SK-N-SH treated with all-trans-retinoic acid at 6 μM for 48 hours (cell line): ENCODE results near the gene ADCK1.
"Not testable (repeated sequence)": the region's sequence is repeated elsewhere in the genome, so short reads cannot be mapped to it uniquely, and the experiment has no call there.

Source experiments
- ATAC-seq: fragments of 200-7000 bp; cut with Tn5 transposase; 3 replicates; pipeline ENCODE4 v1.9.1; 2020; ENCODE audit warnings: mild to moderate bottlenecking, moderate library complexity
- ARNTL ChIP-seq: fragments of 450-650 bp; formaldehyde crosslinking; IDR thresholded peaks from 2 replicates; pipeline ENCODE4 v1.5.0; 2020; ENCODE audit warnings: low read depth, mild to moderate bottlenecking, moderate library complexity, borderline replicate concordance
- BACH2 ChIP-seq: fragments of 250-450 bp; sonication (Bioruptor Pico); IDR thresholded peaks from 2 replicates; pipeline ENCODE4 v1.9.0; 2021; ENCODE audit warnings: mild to moderate bottlenecking, borderline replicate concordance
- CSDC2 ChIP-seq: fragments of 250-450 bp; sonication (Bioruptor Pico); IDR thresholded peaks from 2 replicates; pipeline ENCODE4 v1.5.0; 2020; ENCODE audit warnings: mild to moderate bottlenecking, moderate library complexity
- CSRNP3 ChIP-seq: fragments of 250-450 bp; sonication (Bioruptor Pico); IDR thresholded peaks from 2 replicates; pipeline ENCODE4 v1.5.1; 2021; ENCODE audit warnings: mild to moderate bottlenecking, moderate library complexity
- ESRRG ChIP-seq: fragments of 250-450 bp; sonication (Bioruptor Pico); IDR thresholded peaks from 2 replicates; pipeline ENCODE4 v1.6.1; 2021; ENCODE audit warnings: mild to moderate bottlenecking
- GLIS3 ChIP-seq: fragments of 250-450 bp; sonication (Bioruptor Pico); IDR thresholded peaks from 2 replicates; pipeline ENCODE4 v1.5.0; 2020; ENCODE audit warnings: mild to moderate bottlenecking, moderate library complexity
- ISL1 ChIP-seq: fragments of 250-450 bp; sonication (Bioruptor Pico); IDR thresholded peaks from 2 replicates; pipeline ENCODE4 v2.1.2; 2022; ENCODE audit warnings: mild to moderate bottlenecking, moderate library complexity
- OSR1 ChIP-seq: fragments of 250-450 bp; sonication (Bioruptor Pico); IDR thresholded peaks from 2 replicates; pipeline ENCODE4 v1.8.0; 2022; ENCODE audit warnings: moderate library complexity, mild to moderate bottlenecking, inconsistent platforms
- PATZ1 ChIP-seq: fragments of 250-450 bp; sonication (Bioruptor Pico); IDR thresholded peaks from 2 replicates; pipeline ENCODE4 v1.8.0; 2020; ENCODE audit warnings: mild to moderate bottlenecking, moderate library complexity, borderline replicate concordance
- POU6F1 ChIP-seq: fragments of 250-450 bp; sonication (Bioruptor Pico); IDR thresholded peaks from 2 replicates; pipeline ENCODE4 v1.8.0; 2021; ENCODE audit warnings: low read depth, mild to moderate bottlenecking, moderate library complexity, borderline replicate concordance
- PPARA ChIP-seq: fragments of 250-450 bp; sonication (Bioruptor Pico); IDR thresholded peaks from 2 replicates; pipeline ENCODE4 v1.5.0; 2020; ENCODE audit warnings: mild to moderate bottlenecking, borderline replicate concordance
- RARB ChIP-seq: fragments of 250-450 bp; sonication (Bioruptor Pico); IDR thresholded peaks from 2 replicates; pipeline ENCODE4 v1.8.0; 2021; ENCODE audit warnings: mild to moderate bottlenecking, moderate library complexity
- TOX ChIP-seq: fragments of 250-450 bp; sonication (Bioruptor Pico); IDR thresholded peaks from 2 replicates; pipeline ENCODE4 v1.8.0; 2021; ENCODE audit warnings: mild to moderate bottlenecking, moderate library complexity, borderline replicate concordance
- TSHZ2 ChIP-seq: fragments of 250-450 bp; sonication (Bioruptor Pico); IDR thresholded peaks from 2 replicates; pipeline ENCODE4 v1.5.0; 2020; ENCODE audit warnings: mild to moderate bottlenecking, moderate library complexity
- ZC3H10 ChIP-seq: fragments of 250-450 bp; sonication (Bioruptor Pico); IDR thresholded peaks from 2 replicates; pipeline ENCODE4 v1.5.1; 2021; ENCODE audit warnings: mild to moderate bottlenecking, moderate library complexity
- ZFP30 ChIP-seq: fragments of 450-650 bp; formaldehyde crosslinking; IDR thresholded peaks from 2 replicates; pipeline ENCODE4 v1.5.0; 2022; ENCODE audit warnings: mild to moderate bottlenecking, moderate library complexity
- ZNF70 ChIP-seq: fragments of 450-650 bp; formaldehyde crosslinking; IDR thresholded peaks from 2 replicates; pipeline ENCODE4 v1.5.0; 2020; ENCODE audit warnings: mild to moderate bottlenecking, moderate library complexity

ADCK1 gene

GRCh38 chr14:77912754-77913556, 113.0 kb downstream of the ADCK1 start:
- TF ChIP-seq ISL1 = no peak
- TF ChIP-seq CSDC2 (CRISPR knock-in tag) = no peak
- TF ChIP-seq OSR1 (CRISPR knock-in tag) = no peak
- TF ChIP-seq PPARA = no peak
- TF ChIP-seq ZNF70 = no peak
- ATAC-seq = no peak

GRCh38 chr14:77914073-77914721, 114.3 kb downstream of the ADCK1 start:
- TF ChIP-seq PATZ1 (CRISPR knock-in tag) = no peak
- no peak for TF ChIP-seq TSHZ2
- ATAC-seq = no peak

GRCh38 chr14:77915390-77915789, 115.5 kb downstream of the ADCK1 start:
- not testable (repeated sequence) for ATAC-seq

GRCh38 chr14:77917491-77918201, 117.7 kb downstream of the ADCK1 start:
- TF ChIP-seq PATZ1 (CRISPR knock-in tag) (no peak), TSHZ2 (no peak), ZC3H10 (CRISPR knock-in tag) (no peak), BACH2 (CRISPR knock-in tag) (no peak), TOX (CRISPR knock-in tag) (no peak), ISL1 (no peak), CSRNP3 (CRISPR knock-in tag) (no peak), POU6F1 (no peak), ARNTL (CRISPR knock-in tag) (no peak), GLIS3 (no peak), OSR1 (CRISPR knock-in tag) (no peak), ZNF70 (no peak), ZFP30 (CRISPR knock-in tag) (no peak), ESRRG (CRISPR knock-in tag) (no peak), RARB (no peak), PPARA (no peak)
- TF ChIP-seq, all 23 proteins: peak for 0

More at GRCh38 chr14:77917491-77918201, 117.7 kb downstream of the ADCK1 start:
- ATAC-seq = no peak
